DMS114 treated with DMSO at 0.1 percent for 48 hours (cell line): ENCODE measurements around the gene CFAP206.
"Not testable (repeated sequence)": the region's sequence is repeated elsewhere in the genome, so short reads cannot be mapped to it uniquely, and the experiment has no call there.

Experiments used
- DNase-seq: peaks from one replicate; lab custom pipeline; 2025; ENCODE audit not compliant: unreplicated experiment; lab: John Stamatoyannopoulos, UW

CFAP206 gene

GRCh38 chr6:87419266-87419665, 11.5 kb downstream of the CFAP206 start:
- no peak for DNase-seq

- DNase-seq: no peak
Observed at GRCh38 chr6:87420360-87420759, 12.6 kb downstream of the CFAP206 start.

GRCh38 chr6:87421576-87421975, 13.8 kb downstream of the CFAP206 start:
- DNase-seq: no peak

DNA sequence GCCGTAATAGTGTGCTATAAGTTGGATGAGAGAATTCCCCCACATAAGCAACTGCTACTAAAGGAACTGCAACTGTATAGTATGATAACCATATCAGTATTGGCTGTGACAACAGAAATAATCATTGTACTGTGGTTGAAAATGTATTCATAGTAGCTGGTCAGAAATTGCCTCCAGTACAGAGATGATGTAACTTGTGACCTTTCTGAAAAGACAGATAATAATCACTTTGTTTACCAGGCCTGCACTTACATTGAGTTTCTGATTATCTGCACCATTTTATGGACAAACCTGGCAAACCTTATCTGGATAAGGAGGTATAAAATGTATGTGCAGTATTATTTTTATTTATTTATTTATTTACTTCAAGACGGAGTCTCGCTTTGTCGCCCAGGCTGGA, 19.0 kb downstream of the CFAP206 start:
- no peak for DNase-seq

DNA sequence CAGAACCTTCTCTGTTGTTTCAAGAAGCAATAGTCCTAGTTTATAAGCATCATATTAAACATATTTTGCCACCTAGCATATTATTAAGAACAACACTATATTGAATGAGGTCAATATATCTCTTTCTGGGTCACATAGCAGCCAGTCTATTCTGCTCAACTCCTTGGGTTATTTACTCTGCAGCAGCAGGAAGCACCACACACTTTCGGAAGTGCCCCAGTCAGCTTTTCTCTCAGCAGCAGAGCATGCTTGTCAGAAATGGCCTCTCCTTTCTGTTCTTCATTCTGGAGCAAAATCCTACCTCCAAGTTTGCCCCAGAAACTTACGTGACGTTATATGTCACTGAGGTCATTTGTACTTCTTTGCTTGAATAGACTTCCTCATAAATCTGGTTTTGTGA, 22.7 kb downstream of the CFAP206 start:
- no peak for DNase-seq

DNA sequence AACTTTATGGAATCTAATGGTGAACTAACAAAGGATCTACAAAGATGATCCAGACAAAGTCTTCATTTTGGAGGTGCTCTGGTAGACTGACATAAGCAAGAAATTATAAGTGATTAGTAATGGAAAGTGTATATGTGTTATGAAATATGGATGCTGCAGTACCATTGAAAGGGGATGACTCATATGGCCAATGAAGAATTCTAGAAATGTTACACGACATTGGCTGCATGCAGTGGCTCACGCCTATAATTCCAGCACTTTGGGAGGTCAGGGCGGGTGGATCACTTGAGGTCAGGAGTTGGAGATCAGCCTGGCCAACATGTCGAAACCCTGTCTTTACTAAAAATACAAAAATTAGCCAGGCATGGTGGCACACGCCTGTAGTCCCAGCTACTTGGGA, 23.5 kb downstream of the CFAP206 start:
- no peak for DNase-seq

- DNase-seq: no peak
Observed at GRCh38 chr6:87436435-87436834, 28.7 kb downstream of the CFAP206 start.

DNA sequence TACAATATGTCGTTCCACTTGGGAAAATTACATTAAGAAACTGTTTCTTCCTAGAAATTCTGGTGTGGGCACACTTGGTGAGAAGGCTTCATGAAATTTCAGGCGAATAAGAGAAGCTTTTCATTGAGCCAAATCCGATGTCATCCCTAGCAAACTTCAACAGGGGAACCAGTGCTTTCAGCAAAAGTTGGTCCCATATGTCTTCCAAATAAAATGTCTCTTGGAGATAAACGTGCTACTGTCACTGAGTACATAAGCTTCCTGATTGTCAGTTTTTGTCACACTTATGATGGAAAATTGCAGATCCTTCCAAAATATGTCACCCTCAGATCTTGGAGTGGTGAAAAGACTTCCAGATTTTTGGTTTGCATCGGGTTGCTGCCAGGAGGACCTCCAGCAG, 33.9 kb downstream of the CFAP206 start:
- no peak for DNase-seq

DNA sequence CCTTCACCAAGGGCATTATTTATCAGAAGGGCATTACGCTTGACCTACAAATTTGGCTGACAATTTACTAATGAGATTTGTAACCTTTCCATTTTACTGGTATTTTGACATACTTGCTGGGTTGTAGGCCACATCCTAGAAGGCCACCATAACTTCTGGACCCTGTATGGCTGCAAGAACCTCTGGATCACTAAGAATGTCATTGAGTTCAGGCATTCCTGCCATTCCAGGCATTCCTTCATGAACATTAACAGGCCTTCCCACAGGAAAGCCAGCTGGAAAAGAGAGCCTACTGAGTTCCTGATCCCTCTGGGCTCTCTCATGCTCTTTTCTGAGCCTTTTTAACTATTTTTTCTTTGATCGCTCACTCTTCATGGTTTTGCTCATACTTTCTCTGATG, 36.6 kb downstream of the CFAP206 start:
- DNase-seq: no peak

DNA sequence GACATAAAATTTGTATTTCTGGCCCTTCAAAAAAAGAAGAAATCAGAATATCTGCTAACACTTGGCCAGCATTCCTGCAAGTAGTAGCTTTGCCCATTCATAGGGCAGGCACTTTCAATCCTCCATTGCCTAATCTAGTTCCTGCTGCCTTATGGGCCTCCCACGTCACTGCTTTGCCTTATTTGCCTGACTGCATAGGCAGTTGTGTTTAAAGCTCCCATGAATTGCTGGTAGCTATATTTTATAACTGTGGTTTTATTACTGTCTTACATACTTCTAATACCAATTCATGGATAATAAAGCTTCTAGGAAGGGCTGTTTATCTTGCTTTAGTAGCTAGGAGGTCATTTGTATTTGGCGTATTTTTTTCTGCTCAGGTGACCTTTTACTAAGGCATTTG, 57.3 kb downstream of the CFAP206 start:
- no peak for DNase-seq

GRCh38 chr6:87472525-87473418, 65.0 kb downstream of the CFAP206 start, which contains the start of gene SLC35A1:
TSS of gene SLC35A1 (plus strand) at chr6:87472974. CDS start at chr6:87473004, 30 bp downstream.
- peak; percentile 80 for DNase-seq

- no peak for DNase-seq
Observed at GRCh38 chr6:87473419-87473903, 65.7 kb downstream of the CFAP206 start.

DNA sequence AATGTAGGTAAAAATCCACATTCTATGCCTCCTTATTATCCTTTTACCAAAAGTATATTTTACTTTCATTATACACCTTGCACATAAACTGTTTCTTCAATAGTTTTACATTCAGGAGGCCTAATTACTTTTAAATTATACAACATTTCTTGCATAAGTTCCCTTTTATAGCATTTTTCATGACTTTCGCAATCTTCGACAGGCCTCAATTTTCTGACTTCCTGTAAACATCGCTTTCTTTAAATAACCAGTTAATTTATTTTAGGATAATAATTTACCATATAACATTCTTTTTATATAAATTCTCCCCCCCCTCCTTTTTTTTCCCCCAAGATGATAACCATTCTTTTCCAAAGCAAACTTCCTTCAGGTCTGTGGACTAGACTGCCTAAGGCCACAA, 74.2 kb downstream of the CFAP206 start:
- DNase-seq: no peak

DNA sequence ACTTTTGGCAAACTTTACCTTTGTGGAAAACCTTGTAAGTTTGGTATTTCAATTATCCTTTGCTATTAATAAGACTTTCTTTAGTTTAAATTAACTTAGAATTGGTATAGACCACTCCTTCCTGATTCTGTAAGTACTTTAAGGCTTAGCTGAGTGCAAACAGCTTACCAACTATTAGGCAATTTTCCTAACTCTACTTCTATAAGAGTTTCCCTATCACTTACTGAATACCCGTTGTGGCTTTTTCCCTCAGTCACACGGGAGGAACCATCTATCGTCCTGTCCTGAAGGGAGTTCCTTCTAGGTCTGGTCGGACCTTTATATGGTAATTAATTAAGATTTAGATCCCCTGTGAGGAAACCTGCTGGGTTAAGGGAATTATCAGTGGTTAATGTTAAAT, 74.6 kb downstream of the CFAP206 start:
- DNase-seq: no peak

- no peak for DNase-seq
Observed at GRCh38 chr6:87483929-87484328, 76.2 kb downstream of the CFAP206 start.

DNA sequence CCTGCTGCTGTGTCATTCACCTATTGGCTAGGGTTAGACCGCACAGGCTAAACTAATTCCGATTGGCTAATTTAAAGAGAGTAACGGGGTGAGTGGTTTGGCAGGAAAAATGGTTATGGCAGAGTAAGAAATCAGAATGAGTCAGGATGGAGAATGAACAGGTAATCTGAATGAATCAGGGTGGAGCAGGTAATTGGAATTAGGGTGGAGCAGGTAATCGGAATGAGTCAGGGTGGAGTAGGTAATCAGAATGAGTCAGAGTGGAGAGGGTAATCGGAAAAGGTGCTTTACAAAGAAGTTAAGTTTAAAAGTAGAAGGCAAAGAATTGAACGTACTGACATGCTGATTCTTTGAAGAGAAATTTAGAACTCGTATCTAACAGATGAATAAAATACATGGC, 76.7 kb downstream of the CFAP206 start:
- no peak for DNase-seq

DNA sequence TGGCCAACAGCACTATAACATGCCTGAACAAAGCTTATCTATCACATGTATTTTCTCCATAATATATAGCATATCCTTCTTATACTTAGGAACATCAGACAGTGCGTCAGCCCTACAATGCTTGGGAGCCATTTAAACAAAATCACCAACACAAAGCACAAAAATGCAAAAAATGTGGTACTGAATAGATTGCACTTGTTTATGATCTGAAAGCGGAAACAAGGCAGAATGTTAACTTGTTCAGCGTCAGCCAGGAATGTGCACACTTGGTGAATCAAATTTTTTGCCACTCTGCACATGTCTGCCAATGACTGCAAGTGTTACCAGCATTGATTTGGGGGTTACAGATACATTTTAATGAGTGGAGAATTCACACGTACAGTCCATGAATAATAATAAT, 79.8 kb downstream of the CFAP206 start:
- no peak for DNase-seq

DNA sequence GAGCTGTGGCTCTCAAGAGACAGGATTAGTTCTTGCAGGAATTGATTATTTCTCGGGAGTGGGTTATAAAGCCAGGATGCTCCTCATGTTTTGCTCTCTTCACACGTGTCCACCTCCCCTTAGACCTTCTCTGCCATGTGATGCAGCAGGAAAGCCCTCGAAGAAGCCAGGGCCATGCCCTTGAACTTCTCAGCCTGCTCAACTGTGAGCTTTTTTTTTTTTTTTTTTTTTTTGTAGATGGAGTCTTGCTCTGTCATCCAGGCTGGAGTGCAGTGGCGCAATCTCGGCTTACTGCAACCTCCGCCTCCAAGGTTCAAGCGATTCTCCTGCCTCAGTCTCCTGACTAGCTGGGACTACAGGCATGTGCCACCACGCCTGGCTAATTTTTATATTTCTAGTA, 81.6 kb downstream of the CFAP206 start:
- not testable (repeated sequence) for DNase-seq

GRCh38 chr6:87494761-87495422, 87.1 kb downstream of the CFAP206 start:
- no peak for DNase-seq

- DNase-seq: no peak
Observed at GRCh38 chr6:87498048-87498447, 90.3 kb downstream of the CFAP206 start.

DNA sequence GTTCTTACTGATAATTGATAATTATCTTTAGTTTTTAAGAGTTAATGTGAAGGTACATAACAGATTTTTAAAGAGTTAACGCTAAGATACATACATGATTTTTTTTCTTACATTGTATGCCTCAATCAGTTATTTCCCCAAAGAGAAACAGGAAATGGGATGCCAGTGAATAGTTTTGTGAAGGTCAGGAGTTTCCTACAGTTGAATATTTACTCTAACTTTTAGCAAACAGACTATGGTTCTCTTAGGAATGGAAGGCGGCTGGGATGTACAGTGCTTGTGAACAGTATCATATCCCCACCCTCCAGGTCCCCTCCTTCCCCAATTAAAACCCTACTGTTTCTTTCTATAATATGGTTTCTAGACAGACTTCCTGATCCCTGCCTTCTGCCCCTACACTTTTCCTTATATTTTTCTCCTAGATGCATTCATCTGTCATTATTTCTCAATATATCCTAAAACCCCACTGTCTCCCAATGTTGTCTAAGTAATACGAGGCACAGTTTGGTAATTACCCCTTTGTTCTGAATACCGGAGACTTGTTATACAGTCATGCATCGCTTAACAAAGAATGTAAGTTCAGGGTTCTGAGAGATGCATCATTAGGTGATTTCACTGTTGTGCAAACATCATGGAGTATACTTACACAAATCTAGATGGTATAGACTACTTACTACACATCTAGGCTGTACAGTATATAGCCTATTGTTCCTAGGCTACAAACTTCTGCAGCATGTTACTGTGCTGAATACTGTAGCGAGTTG, 94.2 kb downstream of the CFAP206 start:
- no peak for DNase-seq
